Keratinocyte (primary cell): ENCODE measurements around the gene CCDC7. TPM values are rescaled to one million over a fixed set of nuclear protein-coding genes. Genes with fewer than 3 reads are reported as not detected.

Experiments
- DNase-seq: peaks from one replicate; pipeline ENCODE4 v3.0.0-alpha.2; 2011; ENCODE audit warnings: low read depth, missing footprints, low spot score
- FAIRE-seq: peaks from 2 replicates; lab custom pipeline; 2011; peaks lifted over from hg19 to GRCh38; lab: Jason Lieb, UNC
- H2AFZ ChIP-seq: 2 replicates; pipeline ENCODE4 v1.6.0; 2012; ENCODE audit warnings: low read length, control low read depth, inconsistent platforms; ENCODE audit not compliant: control insufficient read depth
- H3K27ac ChIP-seq: 2 replicates; pipeline ENCODE4 v1.5.1; 2011; ENCODE audit warnings: low read length; ENCODE audit not compliant: control insufficient read depth, insufficient read depth
- H3K27me3 ChIP-seq: 3 replicates; pipeline ENCODE4 v1.6.0; 2011; ENCODE audit warnings: low read length; ENCODE audit not compliant: control insufficient read depth, insufficient read depth; ENCODE audit errors: extremely low read depth
- H3K36me3 ChIP-seq, 2 experiments: 2 replicates in 1 of 2; 3 replicates in 1 of 2; pipeline ENCODE4 v1.5.1; 2011; ENCODE audit warnings: low read length in 2 of 2, mild to moderate bottlenecking in 1 of 2; ENCODE audit not compliant: control insufficient read depth in 2 of 2, insufficient read depth in 2 of 2; ENCODE audit errors: extremely low read depth in 1 of 2
- H3K4me1 ChIP-seq: 3 replicates; pipeline ENCODE4 v1.5.1; 2011; ENCODE audit warnings: low read length; ENCODE audit not compliant: control insufficient read depth, insufficient read depth; ENCODE audit errors: extremely low read depth
- H3K4me2 ChIP-seq: 3 replicates; pipeline ENCODE4 v1.6.0; 2011; ENCODE audit warnings: low read depth, low read length; ENCODE audit not compliant: control insufficient read depth, insufficient read depth; ENCODE audit errors: extremely low read depth
- H3K4me3 ChIP-seq, 3 experiments: fragments of 200-600 bp in 1 of 3; sonication (generic) in 1 of 3; 2 replicates in 2 of 3; 3 replicates in 1 of 3; pipeline ENCODE4 v1.5.1; 2011 to 2016; ENCODE audit warnings: low read length in 3 of 3, mild to moderate bottlenecking in 3 of 3, control low read depth in 2 of 3, inconsistent platforms in 1 of 3, low read depth in 1 of 3, mixed read lengths in 1 of 3, mixed run types in 1 of 3, moderate library complexity in 1 of 3; ENCODE audit not compliant: control insufficient read depth in 2 of 3, insufficient read depth in 2 of 3; ENCODE audit errors: extremely low read depth in 1 of 3
- H3K79me2 ChIP-seq: 2 replicates; pipeline ENCODE4 v1.6.0; 2012; ENCODE audit warnings: low read length; ENCODE audit not compliant: control insufficient read depth, insufficient read depth
- H3K9ac ChIP-seq: 3 replicates; pipeline ENCODE4 v1.6.0; 2011; ENCODE audit warnings: low read length; ENCODE audit not compliant: control insufficient read depth, insufficient read depth; ENCODE audit errors: extremely low read depth
- H3K9me1 ChIP-seq: 3 replicates; pipeline ENCODE4 v1.6.0; 2011; ENCODE audit warnings: low read length; ENCODE audit not compliant: control insufficient read depth, insufficient read depth; ENCODE audit errors: extremely low read depth
- H3K9me3 ChIP-seq: 2 replicates; pipeline ENCODE4 v1.5.1; 2012; ENCODE audit warnings: low read depth, low read length; ENCODE audit not compliant: control insufficient read depth
- H4K20me1 ChIP-seq: 3 replicates; pipeline ENCODE4 v1.6.0; 2011; ENCODE audit warnings: low read length; ENCODE audit not compliant: control insufficient read depth, insufficient read depth; ENCODE audit errors: extremely low read depth
- CTCF ChIP-seq, 3 experiments: IDR thresholded peaks in 1 of 3; conservative IDR thresholded peaks in 1 of 3; optimal IDR thresholded peaks in 1 of 3; 2 replicates in 2 of 3; 3 replicates in 1 of 3; pipeline versions ENCODE3 to v1.5.1; 2011; ENCODE audit warnings: low read length in 3 of 3, mild to moderate bottlenecking in 3 of 3, moderate library complexity in 2 of 3, control low read depth in 1 of 3, inconsistent platforms in 1 of 3; ENCODE audit not compliant: insufficient read depth in 2 of 3; ENCODE audit errors: extremely low read depth in 1 of 3
- EZH2 ChIP-seq: IDR thresholded peaks from one replicate; pipeline ENCODE4 v1.6.1; 2012; ENCODE audit warnings: inconsistent platforms, mild to moderate bottlenecking, low read length, moderate library complexity
- dilution Hi-C: fragments of 300-500 bp; cut with MboI; formaldehyde crosslinking; loops from one replicate; pipeline ENCODE4 v1.7.0; 2020; ENCODE audit warnings: low sequenced_read_pairs; ENCODE audit not compliant: extremely low pct_ligation_motif_present
- polyA plus RNA-seq, 5 experiments: library from polyadenylated mRNA; depleted of rRNA in 3 of 5; stranded (reverse) in 3 of 5; stranded (forward) in 1 of 5; unstranded in 1 of 5; fragments of >200 nt; gene quantifications; 1 replicate in 1 of 5; 2 replicates in 3 of 5; 3 replicates in 1 of 5; pipeline versions ENCODE4 v1.2.1 to v1.2.3, GENCODE V29; 2011 to 2012; ENCODE audit warnings: missing spikeins in 2 of 5, low read depth in 1 of 5, low replicate concordance in 1 of 5

The CCDC7 gene
- polyA plus RNA-seq, 1 donor (not counting 4 experiments of a cell fraction or from before 2014, with no cell fraction given), result 1.1 TPM

- Histone ChIP-seq H3K9me1 (no peaks in the 10 kb centered on the region), H3K9ac (no peak overlapping the region), H3K27me3 (no peaks in the 10 kb centered on the region), H3K79me2 (no peaks in the 10 kb centered on the region), H3K9me3 (no peaks in the 10 kb centered on the region), H3K4me3 (no peak overlapping the region), H3K4me2 (no peak overlapping the region), H3K27ac (no peak overlapping the region), H2AFZ (no peak overlapping the region), H4K20me1 (no peaks in the 10 kb centered on the region), H3K4me1 (no peaks in the 10 kb centered on the region), H3K36me3 (no peaks in the 10 kb centered on the region)
- FAIRE-seq (no peak), DNase-seq (no peak)
- no peak for TF ChIP-seq EZH2
- dilution Hi-C loops, result no loop called here
Observed at GRCh38 chr10:32731527-32731926, 285.6 kb downstream of the CCDC7 start.

- TF ChIP-seq CTCF (optimal IDR thresholded peaks at IDR 0.05 in 1 of 3, IDR thresholded peaks at IDR 0.05 in 1 of 3, conservative IDR thresholded peaks at IDR 0.05 in 1 of 3; ENCODE audit: extremely low read depth in 1 of 3, insufficient read depth in 2 of 3, low read length in 3 of 3), result no peak
Observed at GRCh38 chr10:32738958-32739357, 293.0 kb downstream of the CCDC7 start.

GRCh38 chr10:32744321-32744720 is 298.4 kb downstream of the CCDC7 start:
- no peak overlapping the region for H3K4me2 ChIP-seq
- no peak for DNase-seq
- TF ChIP-seq CTCF (optimal IDR thresholded peaks at IDR 0.05 in 1 of 3, IDR thresholded peaks at IDR 0.05 in 1 of 3, conservative IDR thresholded peaks at IDR 0.05 in 1 of 3; ENCODE audit: extremely low read depth in 1 of 3, insufficient read depth in 2 of 3, low read length in 3 of 3) (no peak), EZH2 (no peak)
- no peak overlapping the region for H3K27ac ChIP-seq
- no peak overlapping the region for H3K4me3 ChIP-seq
- H3K79me2 ChIP-seq, result no peaks in the 10 kb centered on the region
- no peaks in the 10 kb centered on the region for H3K36me3 ChIP-seq
- no peaks in the 10 kb centered on the region for H3K4me1 ChIP-seq
- no peaks in the 10 kb centered on the region for H3K9me1 ChIP-seq
- peak; percentile 68 for FAIRE-seq
- no peaks in the 10 kb centered on the region for H4K20me1 ChIP-seq
- H3K9ac ChIP-seq, result no peak overlapping the region
- dilution Hi-C loops, result no loop called here
- H3K27me3 ChIP-seq, result no peaks in the 10 kb centered on the region
- no peaks in the 10 kb centered on the region for H3K9me3 ChIP-seq
- H2AFZ ChIP-seq, result no peak overlapping the region

More at GRCh38 chr10:32738958-32739357, 293.0 kb downstream of the CCDC7 start:
- Histone ChIP-seq H3K36me3 (no peaks in the 10 kb centered on the region), H3K4me2 (no peak overlapping the region), H3K4me3 (no peak overlapping the region), H3K4me1 (no peaks in the 10 kb centered on the region), H3K27ac (no peak overlapping the region), H4K20me1 (no peaks in the 10 kb centered on the region), H3K27me3 (no peaks in the 10 kb centered on the region), H2AFZ (no peak overlapping the region), H3K9me1 (no peaks in the 10 kb centered on the region), H3K9me3 (no peaks in the 10 kb centered on the region), H3K79me2 (no peaks in the 10 kb centered on the region), H3K9ac (no peak overlapping the region)
- dilution Hi-C loops, result no loop called here
- DNase-seq (no peak), FAIRE-seq (no peak)
